Measurements from ENCODE around the gene AIG1.
"Not testable (repeated sequence)": the region's sequence is repeated elsewhere in the genome, so short reads cannot be mapped to it uniquely, and the experiment has no call there.

AIG1 gene

DNA sequence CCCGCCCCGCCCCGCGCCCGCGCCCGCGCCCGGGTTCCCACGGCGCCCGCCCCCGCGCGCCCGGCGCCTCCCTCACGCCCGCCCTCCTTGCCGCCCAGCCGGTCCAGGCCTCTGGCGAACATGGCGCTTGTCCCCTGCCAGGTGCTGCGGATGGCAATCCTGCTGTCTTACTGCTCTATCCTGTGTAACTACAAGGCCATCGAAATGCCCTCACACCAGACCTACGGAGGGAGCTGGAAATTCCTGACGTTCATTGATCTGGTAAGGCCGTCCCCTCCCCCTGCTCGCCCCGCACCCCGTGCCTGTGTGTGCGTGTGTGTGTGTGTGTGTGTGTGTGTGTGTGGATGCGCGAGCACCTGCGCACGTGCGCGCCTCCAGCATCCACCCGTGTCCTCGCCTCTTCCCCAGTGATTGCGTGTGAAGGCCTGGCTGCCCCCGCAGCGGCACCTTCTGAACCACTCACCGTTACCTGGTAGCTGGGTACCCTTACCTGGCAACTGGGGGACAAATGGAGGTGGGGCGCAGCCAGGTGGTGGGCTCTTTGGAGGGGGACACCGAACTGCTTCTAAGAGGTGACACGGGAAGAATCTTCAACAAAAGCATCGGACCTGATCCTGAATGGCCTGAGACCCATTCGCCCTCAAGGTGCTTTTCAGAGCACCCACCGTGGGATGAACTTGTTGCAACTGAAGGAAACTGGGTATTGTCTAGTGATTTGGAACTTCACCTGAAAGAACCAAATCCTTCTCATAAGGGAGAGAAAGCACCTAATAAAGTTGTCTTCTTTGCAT is at the start of gene AIG1:
AIG1 (plus strand) TSS at position 84 of the 791 bp plus-strand sequence; CDS start at position 121, 37 bp downstream.
- DNase-seq (ENCODE audit: low spot score), result no peak

- DNase-seq (ENCODE audit: low spot score), result no peak
These were observed 45.9 kb upstream of the AIG1 start for GRCh38 chr6:143014764-143015163.

- DNase-seq (ENCODE audit: low spot score), result no peak
These were observed 45.4 kb upstream of the AIG1 start for GRCh38 chr6:143015300-143015706.

DNA sequence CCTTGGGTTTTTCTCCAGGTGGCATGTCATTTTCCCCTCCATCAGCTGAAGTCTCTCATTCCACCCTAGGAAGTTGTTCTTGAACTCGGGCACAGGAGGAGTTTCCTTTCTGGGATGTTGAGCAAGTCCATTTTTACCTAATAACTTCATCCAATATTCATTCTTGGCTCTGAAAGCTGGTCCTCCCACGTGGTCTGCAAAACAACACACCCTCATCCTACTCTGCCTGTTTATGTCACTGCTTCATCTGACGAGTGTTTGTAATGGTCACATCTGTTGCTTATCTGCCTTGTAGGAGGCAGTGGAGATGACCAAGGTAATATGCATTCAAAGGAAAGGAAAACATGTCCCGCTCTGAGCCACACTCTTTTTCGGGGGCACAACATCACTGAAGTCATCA is 41.7 kb upstream of the AIG1 start:
- no peak for DNase-seq (ENCODE audit: low spot score)

GRCh38 chr6:143020862-143021261 is 39.8 kb upstream of the AIG1 start:
- not testable (repeated sequence) for DNase-seq (ENCODE audit: low spot score)

GRCh38 chr6:143021543-143021942 is 39.1 kb upstream of the AIG1 start:
- no peak for DNase-seq (ENCODE audit: low spot score)

DNA sequence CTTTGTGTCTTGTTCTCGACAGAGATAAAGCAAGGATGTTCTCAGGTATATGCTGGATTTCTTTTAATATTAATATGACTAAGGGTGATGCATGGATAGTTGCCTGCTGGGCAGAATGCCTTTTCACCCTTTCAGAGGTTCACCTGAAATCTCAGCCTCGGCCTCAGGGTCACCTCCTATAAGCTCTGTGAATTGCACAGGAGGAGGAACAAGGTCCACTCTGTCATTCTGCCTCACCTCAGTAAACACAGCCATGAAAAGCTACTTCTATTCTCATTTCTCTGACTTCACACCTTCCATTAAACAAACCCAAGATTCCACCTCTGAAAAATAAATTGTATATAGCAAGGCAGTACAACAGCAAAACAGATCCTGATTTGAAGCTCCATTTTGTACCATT is 38.1 kb upstream of the AIG1 start:
- DNase-seq (ENCODE audit: low spot score), result no peak

GRCh38 chr6:143023695-143024094 is 37.0 kb upstream of the AIG1 start:
- DNase-seq (ENCODE audit: low spot score), result no peak

- no peak for DNase-seq (ENCODE audit: low spot score)
These were observed 35.7 kb upstream of the AIG1 start for GRCh38 chr6:143024977-143025376.

DNA sequence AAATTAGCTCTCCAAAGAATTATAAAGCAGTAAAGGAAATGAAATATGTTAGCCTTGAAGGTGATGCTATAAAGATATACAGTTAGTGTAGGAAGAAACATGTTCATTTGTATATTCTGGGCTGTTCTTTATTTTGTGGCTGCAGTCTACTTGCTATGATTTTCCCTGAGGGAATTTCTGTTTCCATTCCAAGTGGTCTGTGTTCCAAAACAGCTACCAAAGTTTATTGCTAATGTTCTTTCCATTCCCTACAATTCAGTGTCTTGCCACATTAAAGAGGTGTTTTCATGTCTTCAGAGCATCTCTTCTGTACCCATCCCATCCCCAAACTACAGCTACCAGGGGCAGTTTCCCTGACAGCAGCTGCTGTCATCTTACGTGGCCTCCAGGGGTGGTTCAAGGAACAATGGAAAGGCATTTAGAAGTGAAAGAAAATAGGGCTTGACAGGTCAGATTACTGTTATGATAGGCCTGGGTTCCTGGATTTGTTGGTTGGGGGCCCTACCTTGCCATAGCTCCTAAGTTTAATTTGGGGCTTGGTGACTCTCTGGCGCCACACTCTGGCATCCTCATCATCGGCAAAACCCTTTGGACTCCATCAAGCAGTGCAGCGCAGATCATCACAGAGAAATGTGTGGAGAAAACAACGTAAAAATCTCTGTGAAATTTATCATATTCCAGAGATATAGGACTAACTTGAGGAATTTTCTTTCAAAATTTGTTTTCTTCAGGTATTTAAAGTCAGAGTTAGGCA is 33.8 kb upstream of the AIG1 start:
- DNase-seq (ENCODE audit: low spot score), result peak; percentile 38

DNA sequence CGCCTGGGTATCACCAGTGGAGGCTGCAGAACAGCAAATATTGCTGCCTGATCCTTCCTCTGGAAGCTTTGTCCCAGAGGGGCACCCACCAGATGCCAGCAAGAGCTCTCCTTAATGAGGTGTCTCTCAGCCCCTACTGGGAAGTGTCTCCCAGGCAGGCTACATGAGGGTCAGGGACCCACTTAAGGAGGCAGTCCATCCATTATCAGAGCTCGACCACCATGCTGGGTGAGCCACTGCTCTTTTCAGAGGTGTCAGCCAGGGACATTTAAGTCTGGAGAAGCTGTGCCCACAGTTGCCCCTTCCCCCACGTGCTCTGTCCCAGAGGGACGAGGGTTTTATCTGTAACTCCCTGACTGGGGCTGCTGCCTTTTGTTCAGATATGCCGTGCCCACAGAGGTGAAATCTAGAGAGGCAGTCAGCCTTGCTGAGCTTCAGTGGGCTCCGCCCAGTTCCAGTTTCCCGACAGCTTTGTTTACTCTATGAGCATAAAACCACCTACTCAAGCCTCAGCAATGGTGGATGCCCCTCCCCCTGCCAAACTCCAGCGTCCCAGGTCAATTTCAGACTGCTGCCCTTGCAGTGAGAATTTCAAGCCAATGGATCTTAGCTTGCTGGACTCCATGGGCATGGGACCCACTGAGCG is 25.9 kb upstream of the AIG1 start:
- no peak for DNase-seq (ENCODE audit: low spot score)

GRCh38 chr6:143037470-143037869 is 23.2 kb upstream of the AIG1 start:
- DNase-seq (ENCODE audit: low spot score), result no peak

- DNase-seq (ENCODE audit: low spot score), result no peak
These were observed 21.9 kb upstream of the AIG1 start for GRCh38 chr6:143038833-143039232.

DNA sequence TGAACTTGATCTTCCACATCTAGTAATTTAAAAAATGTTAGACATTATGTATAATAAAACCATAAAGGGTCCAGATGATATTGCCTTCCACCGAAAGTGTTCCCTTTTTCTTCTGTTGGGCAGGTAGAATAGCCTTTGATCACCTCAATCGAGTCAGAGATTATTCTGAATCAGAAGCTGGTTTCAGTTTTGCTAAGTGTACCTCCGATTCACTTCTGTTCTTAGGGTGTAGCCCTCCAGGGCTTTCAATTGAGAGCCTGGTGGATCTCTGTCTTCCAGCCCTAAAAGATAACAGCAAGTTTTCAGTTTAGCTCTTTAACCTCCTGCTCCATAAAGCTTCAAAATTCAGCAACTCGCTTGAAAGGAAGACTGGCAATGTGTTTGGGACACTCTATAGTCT is 21.1 kb upstream of the AIG1 start:
- DNase-seq (ENCODE audit: low spot score), result no peak

DNA sequence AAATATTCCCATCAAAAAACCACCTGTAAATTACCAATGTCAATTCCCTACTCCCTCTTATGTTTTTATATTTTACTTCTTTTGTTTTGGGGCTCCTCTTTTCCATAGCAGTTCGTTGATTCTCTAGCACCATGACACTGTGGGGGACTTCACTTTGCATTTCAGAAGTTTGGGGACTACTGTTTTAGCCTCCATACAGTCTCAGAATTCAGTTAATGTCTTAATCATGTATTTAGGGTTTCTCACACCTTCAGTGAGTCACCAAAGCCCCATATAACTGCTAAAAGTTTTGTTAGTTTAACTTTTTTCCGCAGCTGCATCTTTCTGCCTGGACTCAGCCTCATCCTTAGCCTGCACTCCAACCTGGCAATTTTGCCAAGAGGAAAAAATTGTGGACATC is 20.7 kb upstream of the AIG1 start:
- no peak for DNase-seq (ENCODE audit: low spot score)

GRCh38 chr6:143044345-143044744 is 16.3 kb upstream of the AIG1 start:
- DNase-seq (ENCODE audit: low spot score), result not testable (repeated sequence)

DNA sequence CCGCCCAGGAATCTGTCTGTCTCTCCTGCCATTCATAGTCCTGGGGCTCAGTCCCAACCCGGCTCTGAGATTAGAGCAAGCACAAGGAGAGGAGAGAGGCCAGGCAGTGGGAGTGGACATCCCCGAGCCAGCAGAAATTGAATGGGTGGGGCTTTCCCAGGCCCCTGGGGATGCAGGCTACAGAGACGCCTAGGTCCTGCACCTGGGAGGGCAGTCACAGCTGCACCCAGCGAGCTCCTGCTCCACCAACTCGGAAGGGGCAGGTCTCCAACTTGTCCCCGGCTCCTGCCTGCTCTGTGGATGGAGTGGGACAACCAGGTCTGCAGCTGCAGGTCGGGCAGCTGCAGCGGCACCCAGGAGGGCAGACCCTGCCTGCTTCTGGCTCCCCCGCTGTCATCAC is 11.1 kb upstream of the AIG1 start:
- DNase-seq (ENCODE audit: low spot score), result no peak

- no peak for DNase-seq (ENCODE audit: low spot score)
These were observed 10.2 kb upstream of the AIG1 start for GRCh38 chr6:143050509-143050908.

DNA sequence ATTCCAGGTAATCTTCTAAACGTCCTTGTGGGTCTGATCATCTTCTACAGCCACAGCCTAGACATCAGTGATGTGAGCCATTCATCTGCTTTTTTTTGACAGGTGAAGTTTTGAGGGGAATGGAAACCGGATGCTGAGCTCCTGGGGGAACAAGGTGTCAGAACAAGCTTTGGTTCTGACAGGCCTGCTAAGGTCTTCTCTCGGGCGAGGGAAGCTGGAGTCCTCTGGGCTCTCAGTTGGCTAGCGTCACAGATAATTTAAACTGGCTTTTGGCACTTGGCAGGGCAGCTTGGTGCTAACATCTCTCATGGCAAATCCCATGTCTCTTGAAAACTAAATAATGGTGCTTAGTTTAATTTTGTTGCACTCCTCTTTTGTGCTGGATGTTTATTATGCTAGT is 8.4 kb upstream of the AIG1 start:
- DNase-seq (ENCODE audit: low spot score), result no peak

- DNase-seq (ENCODE audit: low spot score), result no peak
These were observed 6.8 kb upstream of the AIG1 start for GRCh38 chr6:143053856-143054255.

DNA sequence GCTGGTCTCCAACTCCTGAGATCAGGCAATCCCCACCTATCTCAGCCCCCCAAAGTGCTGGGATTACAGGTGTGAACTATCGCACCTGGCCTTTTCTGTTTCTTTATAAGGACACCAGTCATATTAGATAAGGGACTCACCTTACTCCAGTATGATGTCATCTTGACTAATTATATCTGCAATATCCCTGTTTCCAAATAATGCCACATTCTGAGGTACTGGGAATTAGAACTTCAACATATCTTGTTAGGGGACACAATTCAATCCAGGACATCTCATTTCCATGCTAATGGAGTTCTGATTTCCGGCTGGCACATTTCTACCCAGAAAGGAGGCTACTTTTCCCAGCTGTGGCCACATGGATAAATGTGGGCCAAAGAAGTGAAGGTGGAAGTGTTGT is 6.4 kb upstream of the AIG1 start:
- DNase-seq (ENCODE audit: low spot score), result no peak

- no peak for DNase-seq (ENCODE audit: low spot score)
These were observed 5.5 kb upstream of the AIG1 start for GRCh38 chr6:143055213-143055612.

GRCh38 chr6:143055891-143056290 is 4.8 kb upstream of the AIG1 start:
- DNase-seq (ENCODE audit: low spot score), result no peak
